Activated CD8-positive, alpha-beta memory T cell treated with anti-CD3 and anti-CD28 coated beads for 48 hours (primary cell): ENCODE results near the gene GATAD2A.

ENCODE experiments used
- DNase-seq, 3 experiments: peaks; one replicate each; pipeline ENCODE4 v3.0.0-alpha.2; 2020; ENCODE audit warnings: low read depth in 2 of 3, low spot score in 2 of 3

Gene GATAD2A

GRCh38 chr19:19421299-19421696 is 15.8 kb downstream of the GATAD2A start:
- no peak for DNase-seq

- no peak for DNase-seq
These were observed 16.7 kb downstream of the GATAD2A start for GRCh38 chr19:19422156-19422555.

- no peak for DNase-seq
These were observed 17.8 kb downstream of the GATAD2A start for GRCh38 chr19:19423322-19423721.

- no peak for DNase-seq
These were observed 19.8 kb downstream of the GATAD2A start for GRCh38 chr19:19425170-19425875.

GRCh38 chr19:19426216-19426615 is 20.7 kb downstream of the GATAD2A start:
- DNase-seq = no peak

GRCh38 chr19:19426799-19427198 is 21.3 kb downstream of the GATAD2A start:
- DNase-seq = no peak

GRCh38 chr19:19427302-19427701 is 21.8 kb downstream of the GATAD2A start:
- no peak for DNase-seq

- no peak for DNase-seq
These were observed 22.5 kb downstream of the GATAD2A start for GRCh38 chr19:19427944-19428343.

GRCh38 chr19:19428746-19429145 is 23.3 kb downstream of the GATAD2A start:
- DNase-seq = no peak

- no peak for DNase-seq
These were observed 23.9 kb downstream of the GATAD2A start for GRCh38 chr19:19429361-19429760.

- no peak for DNase-seq
These were observed 27.3 kb downstream of the GATAD2A start for GRCh38 chr19:19432732-19433131.

GRCh38 chr19:19433666-19434213 is 28.3 kb downstream of the GATAD2A start:
- DNase-seq = no peak

GRCh38 chr19:19434483-19435045 is 29.1 kb downstream of the GATAD2A start:
- DNase-seq = no peak

- no peak for DNase-seq
These were observed 30.7 kb downstream of the GATAD2A start for GRCh38 chr19:19436137-19436691.

GRCh38 chr19:19438366-19439175 is 33.1 kb downstream of the GATAD2A start:
- no peak for DNase-seq

GRCh38 chr19:19439176-19439482 is 33.7 kb downstream of the GATAD2A start:
- no peak for DNase-seq

GRCh38 chr19:19443283-19443682 is 37.8 kb downstream of the GATAD2A start:
- DNase-seq = no peak

- no peak for DNase-seq
These were observed 38.6 kb downstream of the GATAD2A start for GRCh38 chr19:19443902-19444680.

GRCh38 chr19:19444681-19445155 is 39.2 kb downstream of the GATAD2A start:
- no peak for DNase-seq

GRCh38 chr19:19445288-19445687 is 39.8 kb downstream of the GATAD2A start:
- no peak for DNase-seq

GRCh38 chr19:19445911-19446361 is 40.5 kb downstream of the GATAD2A start:
- DNase-seq = no peak
